GM12873 (cell line): ENCODE measurements around the gene HADH.

ENCODE experiments used
- CTCF ChIP-seq: IDR thresholded peaks from 2 replicates; pipeline ENCODE4 v1.5.1; 2012; ENCODE audit warnings: low read depth, mild to moderate bottlenecking, moderate library complexity, low read length, control low read depth; ENCODE audit not compliant: insufficient read depth; ENCODE audit errors: missing control alignments

HADH gene

GRCh38 chr4:108058685-108059440 is 69.2 kb downstream of the HADH start:
- TF ChIP-seq CTCF, result no peak

GRCh38 chr4:108060164-108060563 is 70.5 kb downstream of the HADH start:
- TF ChIP-seq CTCF, result no peak

- TF ChIP-seq CTCF, result no peak
These were observed 71.1 kb downstream of the HADH start for GRCh38 chr4:108060686-108061321.

GRCh38 chr4:108068442-108068841 is 78.8 kb downstream of the HADH start:
- TF ChIP-seq CTCF, result no peak

GRCh38 chr4:108070775-108071174 is 81.1 kb downstream of the HADH start:
- TF ChIP-seq CTCF, result no peak

GRCh38 chr4:108072300-108072699 is 82.6 kb downstream of the HADH start:
- TF ChIP-seq CTCF, result no peak

GRCh38 chr4:108078024-108078733 is 88.5 kb downstream of the HADH start:
- no peak for TF ChIP-seq CTCF
